ENCODE data around the gene PLCB1. TPM values are rescaled to one million over a fixed set of nuclear protein-coding genes. Genes with fewer than 3 reads are reported as not detected.

The PLCB1 gene
- polyA plus RNA-seq, 1 donor (not counting 4 experiments of a cell fraction or from before 2014, with no cell fraction given), result 0.37 TPM

DNA sequence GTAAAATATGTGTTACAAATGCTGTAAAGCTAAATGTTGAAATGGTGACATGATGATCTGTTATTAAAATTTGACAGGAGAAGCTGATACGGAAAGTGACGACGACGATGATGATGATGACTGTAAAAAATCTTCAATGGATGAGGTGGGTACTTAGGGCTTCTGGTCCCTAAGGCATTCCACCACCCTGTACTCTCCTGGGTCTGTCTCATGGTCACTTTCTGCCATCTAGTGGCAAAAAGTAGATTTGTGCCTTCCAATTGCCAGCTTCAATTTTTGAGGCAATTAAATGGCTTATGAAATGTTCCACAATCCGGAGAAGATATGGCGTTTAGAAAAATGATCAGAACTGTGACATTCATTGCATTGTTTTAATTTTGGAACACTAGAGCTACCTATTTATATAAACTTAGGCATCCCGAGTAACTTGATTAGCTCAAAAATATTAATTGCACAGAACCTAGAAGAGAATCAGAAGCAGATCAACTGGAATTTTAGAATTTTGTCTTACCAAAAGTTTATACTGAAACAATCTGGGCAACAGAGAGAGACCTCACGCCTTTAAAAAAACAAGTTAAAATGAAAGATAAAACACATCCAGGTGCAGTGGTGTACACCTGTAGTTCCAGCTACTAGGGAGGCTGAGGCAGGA is 590.3 kb downstream of the PLCB1 start:
- TF ChIP-seq EZH2 (IDR thresholded peaks at IDR 0.05; ENCODE audit: low read length), result no peak
- TF ChIP-seq, protein P1, sequence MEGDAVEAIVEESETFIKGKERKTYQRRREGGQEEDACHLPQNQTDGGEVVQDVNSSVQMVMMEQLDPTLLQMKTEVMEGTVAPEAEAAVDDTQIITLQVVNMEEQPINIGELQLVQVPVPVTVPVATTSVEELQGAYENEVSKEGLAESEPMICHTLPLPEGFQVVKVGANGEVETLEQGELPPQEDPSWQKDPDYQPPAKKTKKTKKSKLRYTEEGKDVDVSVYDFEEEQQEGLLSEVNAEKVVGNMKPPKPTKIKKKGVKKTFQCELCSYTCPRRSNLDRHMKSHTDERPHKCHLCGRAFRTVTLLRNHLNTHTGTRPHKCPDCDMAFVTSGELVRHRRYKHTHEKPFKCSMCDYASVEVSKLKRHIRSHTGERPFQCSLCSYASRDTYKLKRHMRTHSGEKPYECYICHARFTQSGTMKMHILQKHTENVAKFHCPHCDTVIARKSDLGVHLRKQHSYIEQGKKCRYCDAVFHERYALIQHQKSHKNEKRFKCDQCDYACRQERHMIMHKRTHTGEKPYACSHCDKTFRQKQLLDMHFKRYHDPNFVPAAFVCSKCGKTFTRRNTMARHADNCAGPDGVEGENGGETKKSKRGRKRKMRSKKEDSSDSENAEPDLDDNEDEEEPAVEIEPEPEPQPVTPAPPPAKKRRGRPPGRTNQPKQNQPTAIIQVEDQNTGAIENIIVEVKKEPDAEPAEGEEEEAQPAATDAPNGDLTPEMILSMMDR (optimal IDR thresholded peaks at IDR 0.05 in 1 of 3, IDR thresholded peaks at IDR 0.05 in 1 of 3, conservative IDR thresholded peaks at IDR 0.05 in 1 of 3; ENCODE audit: extremely low read depth in 1 of 3, insufficient read depth in 2 of 3, low read length in 3 of 3), result peak; percentile 69 to 75 (median 75)
- H4K20me1 ChIP-seq (ENCODE audit: control insufficient read depth, extremely low read depth, insufficient read depth, low read length), result no peaks in the 10 kb centered on the region
- no peaks in the 10 kb centered on the region for H3K9me3 ChIP-seq (ENCODE audit: control insufficient read depth, low read depth, low read length)
- no peaks in the 10 kb centered on the region for H3K36me3 ChIP-seq (ENCODE audit: control insufficient read depth in 2 of 2, extremely low read depth in 1 of 2, insufficient read depth in 2 of 2, low read length in 2 of 2)
- H3K27ac ChIP-seq (ENCODE audit: control insufficient read depth, insufficient read depth, low read length), result no peak overlapping the region
- no peaks in the 10 kb centered on the region for H3K9me1 ChIP-seq (ENCODE audit: control insufficient read depth, extremely low read depth, insufficient read depth, low read length)
- H3K79me2 ChIP-seq (ENCODE audit: control insufficient read depth, insufficient read depth, low read length), result no peaks in the 10 kb centered on the region
- H3K4me1 ChIP-seq (ENCODE audit: control insufficient read depth, extremely low read depth, insufficient read depth, low read length), result no peaks in the 10 kb centered on the region
- H3K4me2 ChIP-seq (ENCODE audit: control insufficient read depth, extremely low read depth, insufficient read depth, low read depth, low read length), result no peak overlapping the region
- DNase-seq (ENCODE audit: low read depth, low spot score) (peak; percentile 7), FAIRE-seq (peak; percentile 34)
- dilution Hi-C loops (cut with MboI; ENCODE audit: extremely low pct_ligation_motif_present, low sequenced_read_pairs), result loop anchor here (25.0 kb wide), 1 partner anchor 685 kb away; no protein-coding TSS in a partner anchor
- no peak overlapping the region for H2AFZ ChIP-seq (ENCODE audit: control insufficient read depth, low read length)
- H3K9ac ChIP-seq (ENCODE audit: control insufficient read depth, extremely low read depth, insufficient read depth, low read length), result no peak overlapping the region
- H3K4me3 ChIP-seq (ENCODE audit: control insufficient read depth in 2 of 3, extremely low read depth in 1 of 3, insufficient read depth in 2 of 3, low read depth in 1 of 3, low read length in 3 of 3), result no peak overlapping the region
- no peaks in the 10 kb centered on the region for H3K27me3 ChIP-seq (ENCODE audit: control insufficient read depth, extremely low read depth, insufficient read depth, low read length)

DNA sequence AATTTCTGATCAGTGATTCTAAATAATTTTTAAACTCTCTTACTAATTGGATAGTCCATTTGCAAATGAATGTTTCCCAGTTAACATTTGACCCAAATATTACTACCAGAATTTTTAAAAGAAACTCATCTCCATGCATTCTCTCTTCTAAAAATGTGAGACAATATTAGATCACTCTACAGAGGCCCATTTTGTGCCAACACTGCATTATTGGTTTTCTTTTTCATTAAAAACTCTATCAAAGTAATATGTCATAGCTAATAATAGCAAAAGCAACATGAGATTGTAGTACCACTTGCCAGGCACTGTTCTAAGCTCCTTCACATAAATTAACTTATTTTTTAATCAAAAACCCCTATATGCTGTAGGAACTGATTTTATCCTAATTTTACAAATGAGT is 591.2 kb downstream of the PLCB1 start:
- Histone ChIP-seq H3K9me1 (ENCODE audit: control insufficient read depth, extremely low read depth, insufficient read depth, low read length) (no peaks in the 10 kb centered on the region), H2AFZ (ENCODE audit: control insufficient read depth, low read length) (no peak overlapping the region), H3K4me3 (ENCODE audit: control insufficient read depth in 2 of 3, extremely low read depth in 1 of 3, insufficient read depth in 2 of 3, low read depth in 1 of 3, low read length in 3 of 3) (no peak overlapping the region), H3K9me3 (ENCODE audit: control insufficient read depth, low read depth, low read length) (no peaks in the 10 kb centered on the region), H3K4me1 (ENCODE audit: control insufficient read depth, extremely low read depth, insufficient read depth, low read length) (no peaks in the 10 kb centered on the region), H3K4me2 (ENCODE audit: control insufficient read depth, extremely low read depth, insufficient read depth, low read depth, low read length) (no peak overlapping the region), H3K36me3 (ENCODE audit: control insufficient read depth in 2 of 2, extremely low read depth in 1 of 2, insufficient read depth in 2 of 2, low read length in 2 of 2) (no peaks in the 10 kb centered on the region), H3K27ac (ENCODE audit: control insufficient read depth, insufficient read depth, low read length) (no peak overlapping the region), H3K27me3 (ENCODE audit: control insufficient read depth, extremely low read depth, insufficient read depth, low read length) (no peaks in the 10 kb centered on the region), H3K9ac (ENCODE audit: control insufficient read depth, extremely low read depth, insufficient read depth, low read length) (no peak overlapping the region), H4K20me1 (ENCODE audit: control insufficient read depth, extremely low read depth, insufficient read depth, low read length) (no peaks in the 10 kb centered on the region), H3K79me2 (ENCODE audit: control insufficient read depth, insufficient read depth, low read length) (no peaks in the 10 kb centered on the region)
- FAIRE-seq, result no peak
- dilution Hi-C loops (cut with MboI; ENCODE audit: extremely low pct_ligation_motif_present, low sequenced_read_pairs), result loop anchor here (25.0 kb wide), 1 partner anchor 686 kb away; no protein-coding TSS in a partner anchor
- TF ChIP-seq EZH2 (IDR thresholded peaks at IDR 0.05; ENCODE audit: low read length), result no peak
- TF ChIP-seq, protein P1 (optimal IDR thresholded peaks at IDR 0.05 in 1 of 3, IDR thresholded peaks at IDR 0.05 in 1 of 3, conservative IDR thresholded peaks at IDR 0.05 in 1 of 3; ENCODE audit: extremely low read depth in 1 of 3, insufficient read depth in 2 of 3, low read length in 3 of 3), result no peak
- DNase-seq (ENCODE audit: low read depth, low spot score), result no peak

All from keratinocyte (primary cell).